Measurements from ENCODE around the gene CCDC61. TPM values are rescaled to one million over a fixed set of nuclear protein-coding genes. Genes with fewer than 3 reads are reported as not detected.

The CCDC61 gene
- total RNA-seq, 1 donor from 2014 or later: 4.6 TPM

- DNase-seq (ENCODE audit: low read depth in 2 of 2): peak; percentile 82 to 91
Measured at GRCh38 chr19:45973553-45974338, 21.5 kb upstream of the CCDC61 start, which contains the start of gene NOVA2. Gene NOVA2, minus strand, starts transcription at chr19:45973865. Its CDS starts 514 bp downstream, at chr19:45973351.

DNA sequence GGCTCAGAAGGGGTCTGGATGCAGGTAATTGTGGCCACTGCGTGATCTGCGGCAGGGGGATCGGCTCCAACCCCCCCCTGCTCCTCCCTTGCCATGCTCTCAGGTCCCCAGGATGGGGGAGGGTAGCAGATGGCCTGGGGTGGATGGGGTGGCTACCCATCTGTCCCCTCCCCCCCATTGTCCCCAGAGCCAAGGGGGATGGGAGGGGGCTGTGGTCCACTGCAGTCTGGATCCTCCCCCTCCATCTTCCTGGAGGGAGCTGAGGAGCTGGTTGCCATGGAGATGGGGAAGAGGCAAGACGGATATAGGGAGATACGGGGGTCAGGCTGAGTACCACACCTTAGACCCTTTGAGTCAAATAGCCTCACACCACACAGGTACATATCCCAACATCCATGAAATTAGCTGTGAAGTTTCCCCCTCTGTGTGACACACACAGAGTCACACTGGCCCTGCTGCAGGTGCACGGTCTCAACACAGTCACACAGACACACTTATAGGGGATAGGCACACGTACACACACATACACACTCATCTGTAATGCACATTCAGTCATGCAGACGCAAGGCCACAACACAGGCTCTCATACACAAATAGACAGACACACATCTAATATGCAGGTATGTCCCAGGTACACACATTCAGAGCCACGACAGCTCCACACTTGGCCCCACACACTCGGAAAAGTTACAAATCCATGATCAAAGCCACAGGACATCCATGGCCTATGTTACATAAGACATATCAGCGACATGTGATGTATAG lies 19.8 kb upstream of the CCDC61 start:
- no peak for DNase-seq (ENCODE audit: low read depth in 2 of 2)

DNA sequence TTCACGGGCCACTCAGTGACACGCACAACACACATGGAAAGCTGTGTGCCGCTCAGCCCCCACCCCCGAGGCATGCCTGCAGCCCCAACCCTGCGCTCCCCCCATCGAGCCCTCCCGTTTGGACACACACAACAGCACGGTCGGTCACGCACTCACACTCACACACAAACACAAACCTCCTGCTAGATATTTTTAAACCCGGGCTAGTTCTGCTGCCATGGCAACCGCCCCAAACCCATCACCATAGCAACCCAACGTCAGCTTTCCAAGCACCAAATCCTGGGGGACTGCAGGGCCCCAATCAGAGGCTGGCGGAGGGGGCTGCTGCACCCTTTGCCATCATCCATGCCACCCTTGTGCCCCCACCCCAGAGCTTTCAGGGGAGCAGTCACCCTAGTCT lies 19.1 kb upstream of the CCDC61 start:
- no peak for DNase-seq (ENCODE audit: low read depth in 2 of 2)

DNA sequence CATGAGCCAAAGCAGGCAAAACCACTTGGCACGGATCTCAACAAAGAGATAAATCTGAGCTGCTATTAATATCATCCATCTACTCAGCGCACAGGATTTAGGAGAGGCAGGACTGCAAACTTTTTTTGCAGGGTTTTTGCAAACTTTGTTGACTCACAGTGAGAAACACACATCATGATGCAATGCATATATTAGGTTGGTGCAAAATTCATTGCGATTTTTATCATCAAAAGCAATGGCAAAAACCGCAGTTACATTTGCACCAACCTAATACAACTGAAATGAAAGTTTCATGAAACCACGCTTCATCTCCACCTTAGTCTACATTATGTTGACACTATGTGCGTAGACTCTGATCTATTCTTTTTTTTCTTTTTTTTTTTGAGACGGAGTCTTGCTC lies 17.1 kb upstream of the CCDC61 start:
- no peak for DNase-seq (ENCODE audit: low read depth in 2 of 2)

DNA sequence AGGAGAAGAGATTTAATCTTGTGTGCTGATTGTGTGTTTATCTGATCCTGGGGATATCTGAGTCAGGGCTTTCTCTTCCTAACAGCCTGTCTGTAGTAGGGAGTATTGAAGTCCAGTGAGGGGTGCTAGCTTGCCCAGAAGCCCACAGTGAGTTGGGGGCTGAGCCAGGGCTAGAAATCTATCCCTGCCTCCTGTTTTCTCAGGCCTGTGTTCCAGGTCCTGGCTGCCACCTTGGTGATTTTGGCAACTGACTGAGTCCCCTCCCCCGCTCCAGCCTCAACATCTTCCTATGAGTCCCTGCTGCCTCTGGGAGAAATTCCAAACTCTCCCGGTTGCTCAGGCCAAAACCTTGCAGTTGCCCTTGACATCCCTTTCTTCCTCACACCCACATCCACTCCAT lies 13.9 kb upstream of the CCDC61 start:
- DNase-seq (ENCODE audit: low read depth in 2 of 2): no peak

- DNase-seq (ENCODE audit: low read depth in 2 of 2): no peak
Measured at GRCh38 chr19:45985321-45985720, 9.9 kb upstream of the CCDC61 start.

- DNase-seq (ENCODE audit: low read depth in 2 of 2): no peak
Measured at GRCh38 chr19:45990113-45990728, 5.0 kb upstream of the CCDC61 start.

DNA sequence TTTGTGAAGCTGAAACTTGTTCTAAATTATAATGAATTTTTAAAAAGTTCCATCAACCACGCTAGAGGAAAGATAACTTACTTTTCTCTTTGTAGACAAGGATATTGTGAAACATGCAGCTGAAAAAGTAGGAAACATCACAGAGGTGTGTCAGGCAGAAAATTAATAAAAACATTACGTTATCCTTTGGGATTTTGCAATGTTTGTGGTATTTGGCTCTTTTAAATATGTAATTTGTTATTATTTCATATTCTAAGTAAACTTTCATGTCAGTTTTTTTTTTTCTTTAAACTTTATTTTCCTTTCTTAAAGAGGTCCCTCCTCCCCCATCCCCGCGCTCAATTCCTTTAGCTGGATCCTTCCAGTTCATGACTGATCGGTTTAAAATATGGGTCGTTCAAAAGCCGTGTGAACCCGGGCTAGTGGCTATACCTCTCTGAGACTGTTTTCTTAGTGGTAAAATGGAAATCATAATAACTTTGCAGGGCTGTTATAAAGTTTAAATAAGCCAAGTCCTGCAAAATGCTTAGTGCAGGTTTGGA lies 740 bp upstream of the CCDC61 start:
- no peak for DNase-seq (ENCODE audit: low read depth in 2 of 2)

GRCh38 chr19:45995715-45996385 lies 583 bp downstream of the CCDC61 start:
- DNase-seq (ENCODE audit: low read depth in 2 of 2): no peak

DNA sequence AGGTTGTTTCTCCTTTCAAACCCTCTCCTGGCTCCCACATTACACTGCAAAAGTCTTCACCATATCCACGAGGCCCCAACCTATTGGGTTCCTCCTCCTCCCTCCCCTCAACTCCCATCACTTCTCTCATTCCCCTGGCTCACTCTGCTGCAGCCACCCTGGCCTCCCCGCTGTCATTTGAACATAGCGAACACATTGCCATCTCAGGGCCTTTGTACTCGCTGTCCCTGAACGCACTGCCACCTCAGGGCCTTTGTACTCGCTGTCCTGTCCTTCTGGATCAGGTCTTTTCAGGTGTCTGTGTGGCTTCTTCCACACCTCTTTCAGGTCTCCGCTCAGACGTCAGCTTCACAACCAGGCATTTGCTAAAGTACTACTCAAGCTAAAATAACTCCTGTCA lies 1.7 kb downstream of the CCDC61 start:
- DNase-seq (ENCODE audit: low read depth in 2 of 2): no peak

- DNase-seq (ENCODE audit: low read depth in 2 of 2): no peak
Measured at GRCh38 chr19:45998834-45999233, 3.6 kb downstream of the CCDC61 start.

- DNase-seq (ENCODE audit: low read depth in 2 of 2): peak in 1 of 2 donors; percentile 29
Measured at GRCh38 chr19:45999653-46000121, 4.4 kb downstream of the CCDC61 start.

DNA sequence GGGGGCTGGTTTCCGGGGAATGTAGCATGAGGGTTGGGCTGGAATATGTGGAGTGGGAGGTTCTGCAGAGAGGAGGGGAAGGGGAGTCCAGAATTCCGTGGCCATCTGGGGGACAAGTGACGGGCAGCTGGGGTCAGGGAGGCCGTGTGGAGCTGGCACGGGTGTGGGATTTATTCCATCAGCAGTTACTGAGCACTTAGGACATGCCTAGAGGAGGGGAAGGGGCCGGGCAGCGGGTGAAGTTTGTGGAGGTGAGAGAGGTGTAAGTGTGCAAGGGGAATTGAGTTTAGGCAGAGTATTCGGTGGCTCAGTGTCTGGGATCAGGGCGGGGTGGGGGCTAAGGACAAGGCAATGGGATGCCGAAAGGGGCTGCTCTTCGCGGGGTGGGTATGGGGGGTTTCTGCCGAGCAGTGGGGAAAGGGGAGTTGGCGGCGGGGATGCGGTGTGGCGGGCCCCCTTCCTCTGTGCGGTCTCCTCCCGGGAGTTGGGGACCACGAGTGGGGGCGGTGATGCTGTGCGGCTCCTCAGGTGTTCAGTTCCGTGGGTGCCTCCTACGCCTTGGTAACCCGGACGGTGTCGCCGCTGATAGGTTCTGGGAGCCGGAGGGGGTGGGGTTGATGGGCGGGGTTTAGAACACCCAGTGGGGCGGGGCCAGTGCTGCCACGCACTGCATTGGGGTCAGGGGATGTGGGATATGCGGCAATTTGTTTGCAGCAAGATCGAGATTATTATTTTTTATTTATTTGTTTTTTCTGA lies 5.4 kb downstream of the CCDC61 start:
- DNase-seq (ENCODE audit: low read depth in 2 of 2): peak in 1 of 2 donors; percentile 53

GRCh38 chr19:46002678-46003275 lies 7.5 kb downstream of the CCDC61 start:
- no peak for DNase-seq (ENCODE audit: low read depth in 2 of 2)

DNA sequence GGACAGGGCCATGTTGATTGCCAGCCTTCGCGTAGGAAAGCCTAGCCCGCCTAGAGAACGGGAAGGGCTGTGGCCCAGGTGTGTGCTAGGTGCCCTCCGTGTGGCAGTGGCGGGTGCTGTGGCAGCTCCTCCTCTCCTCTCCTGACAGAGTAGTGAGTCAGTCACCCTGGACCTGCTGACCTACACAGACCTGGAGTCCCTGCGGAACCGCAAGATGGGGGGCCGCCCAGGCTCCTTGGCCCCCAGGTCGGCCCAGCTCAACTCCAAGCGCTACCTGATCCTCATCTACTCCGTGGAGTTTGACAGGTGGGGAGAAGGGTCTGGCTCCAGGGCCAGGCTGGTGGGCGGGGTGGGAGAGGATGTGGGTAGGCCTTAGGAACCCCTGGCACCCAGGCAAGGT lies 11.1 kb downstream of the CCDC61 start:
- DNase-seq (ENCODE audit: low read depth in 2 of 2): no peak

- peak in 1 of 2 donors; percentile 72 for DNase-seq (ENCODE audit: low read depth in 2 of 2)
Measured at GRCh38 chr19:46009530-46010510, 14.6 kb downstream of the CCDC61 start.

GRCh38 chr19:46014534-46014933 lies 19.3 kb downstream of the CCDC61 start:
- DNase-seq (ENCODE audit: low read depth in 2 of 2): no peak

GRCh38 chr19:46014941-46015686 lies 19.8 kb downstream of the CCDC61 start:
- peak in 1 of 2 donors; percentile 62 for DNase-seq (ENCODE audit: low read depth in 2 of 2)
